ENCODE measurements around the gene VDAC2. TPM values are rescaled to one million over a fixed set of nuclear protein-coding genes. Genes with fewer than 3 reads are reported as not detected.

The VDAC2 gene
- total RNA-seq, 1 experiment from 2014 or later, result 341 TPM

Small RNAs within 50 kb of the gene (small RNA-seq; reads per million reads assigned to genes)
- 0 reads per million in 2 experiments for gene HMGA1P5
- gene RPL39P25, result 0 reads per million in 2 experiments

Other genes with a start within 250 kb of the VDAC2 start
- gene SAMD8, start 99.1 kb upstream of the VDAC2 start, total RNA-seq (2014; rRNA removed; shearing (Covaris generic)), result 29.7 and 32.9 TPM in 2 replicates
- 27.2 and 31.7 TPM in 2 replicates for gene COMTD1, start 25.2 kb downstream of the VDAC2 start, total RNA-seq (2014; rRNA removed; shearing (Covaris generic))
- 7.5 and 10.5 TPM in 2 replicates for gene ZNF503, start 191.0 kb downstream of the VDAC2 start, total RNA-seq (2014; rRNA removed; shearing (Covaris generic))
- 0.95 and 0.99 TPM in 2 replicates for gene LRMDA, start 220.8 kb downstream of the VDAC2 start, total RNA-seq (2014; rRNA removed; shearing (Covaris generic))

All from NCI-H460 (cell line).